Glutamatergic neuron (in vitro differentiated cells): Measurements from ENCODE around the gene KCNH2. TPM values are rescaled to one million over a fixed set of nuclear protein-coding genes. Genes with fewer than 3 reads are reported as not detected.
A peak's percentile ranks its signal among the peaks of the same experiment; 100 is the strongest.

ENCODE experiments used
- DNase-seq: peaks from one replicate; pipeline ENCODE4 v3.0.0; 2022
- H3K27ac Mint-ChIP-seq: one replicate; pipeline ENCODE4 v1.8.0; 2020; ENCODE audit warnings: mild to moderate bottlenecking, mixed read lengths, inconsistent platforms; ENCODE audit not compliant: unreplicated experiment
- H3K27me3 Mint-ChIP-seq: one replicate; pipeline ENCODE4 v1.8.0; 2020; ENCODE audit warnings: mild to moderate bottlenecking, moderate library complexity, mixed read lengths, inconsistent platforms; ENCODE audit not compliant: unreplicated experiment
- H3K36me3 Mint-ChIP-seq: one replicate; pipeline ENCODE4 v1.8.0; 2020; ENCODE audit warnings: mild to moderate bottlenecking, mixed read lengths, inconsistent platforms; ENCODE audit not compliant: unreplicated experiment
- H3K4me1 Mint-ChIP-seq: one replicate; pipeline ENCODE4 v1.8.0; 2020; ENCODE audit warnings: mild to moderate bottlenecking, low read depth, mixed read lengths, inconsistent platforms; ENCODE audit not compliant: unreplicated experiment
- H3K4me3 Mint-ChIP-seq: one replicate; pipeline ENCODE4 v1.8.0; 2020; ENCODE audit warnings: mild to moderate bottlenecking, mixed read lengths, inconsistent platforms; ENCODE audit not compliant: unreplicated experiment
- H3K9me3 Mint-ChIP-seq: one replicate; pipeline ENCODE4 v1.8.0; 2020; ENCODE audit warnings: mild to moderate bottlenecking, moderate library complexity, mixed read lengths, inconsistent platforms; ENCODE audit not compliant: unreplicated experiment
- total RNA-seq: library from RNA; stranded (reverse); fragmentation: NEBNext Ultra II Directional; extraction: Animal tissue kit (Norgen Biotek cat#: 25700); gene quantifications from one replicate; pipeline ENCODE4 v1.2.1, GENCODE V29; 2021; ENCODE audit not compliant: unreplicated experiment
- TF ChIP-seq, protein P1 (sequence below): fragments of 200-600 bp; sonication (generic); IDR thresholded peaks from one replicate; pipeline ENCODE4 v1.5.0; 2021; ENCODE audit not compliant: partially characterized antibody, unreplicated experiment

The KCNH2 gene
- total RNA-seq, 1 donor from 2014 or later: 73.7 TPM

DNA sequence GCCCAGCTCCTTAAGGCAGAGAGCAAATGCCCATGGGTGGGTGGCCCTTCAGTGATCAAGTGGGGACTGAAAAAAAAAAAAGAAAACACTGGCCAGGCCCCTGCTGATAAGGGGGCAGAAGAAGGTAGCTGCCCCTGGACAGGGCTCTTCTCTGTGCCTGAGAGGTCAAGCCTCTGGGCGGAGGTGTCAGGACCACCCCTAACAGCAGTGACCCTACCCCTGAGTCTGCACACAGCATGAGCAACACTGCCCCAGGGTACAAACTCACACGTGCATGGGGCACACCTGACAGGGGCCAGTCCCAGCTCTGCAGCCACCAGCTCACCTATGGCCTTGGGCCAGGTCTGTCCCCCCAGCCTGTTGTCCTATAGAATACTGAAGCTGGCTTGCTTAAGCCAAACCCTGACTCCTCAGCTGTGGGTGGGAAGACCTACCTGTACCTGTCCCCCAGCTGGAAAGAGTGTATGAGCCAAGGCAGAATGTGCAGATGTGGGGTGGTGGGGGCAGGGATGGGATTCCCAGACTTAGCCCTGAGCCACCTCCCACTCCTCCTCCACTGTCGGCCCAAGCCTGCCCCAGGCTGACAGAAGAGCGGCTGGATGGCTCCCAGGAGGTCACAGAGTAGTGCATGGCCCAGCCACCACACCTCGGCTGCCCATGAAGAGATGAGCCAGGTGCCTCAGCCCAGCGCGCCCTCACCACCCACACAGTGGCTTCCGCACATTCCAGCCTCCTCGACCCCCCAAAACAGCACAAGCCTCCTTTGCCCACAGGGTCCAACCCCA is 23.7 kb downstream of the KCNH2 start:
- Mint-ChIP-seq H3K4me3 (no peak overlapping the region), H3K9me3 (peaks cover 7% of the 10 kb centered on the region), H3K36me3 (no peaks in the 10 kb centered on the region), H3K27ac (no peak overlapping the region), H3K27me3 (peaks cover 14% of the 10 kb centered on the region), H3K4me1 (peaks cover 15% of the 10 kb centered on the region)
- DNase-seq: peak; percentile 18
- TF ChIP-seq, protein P1, sequence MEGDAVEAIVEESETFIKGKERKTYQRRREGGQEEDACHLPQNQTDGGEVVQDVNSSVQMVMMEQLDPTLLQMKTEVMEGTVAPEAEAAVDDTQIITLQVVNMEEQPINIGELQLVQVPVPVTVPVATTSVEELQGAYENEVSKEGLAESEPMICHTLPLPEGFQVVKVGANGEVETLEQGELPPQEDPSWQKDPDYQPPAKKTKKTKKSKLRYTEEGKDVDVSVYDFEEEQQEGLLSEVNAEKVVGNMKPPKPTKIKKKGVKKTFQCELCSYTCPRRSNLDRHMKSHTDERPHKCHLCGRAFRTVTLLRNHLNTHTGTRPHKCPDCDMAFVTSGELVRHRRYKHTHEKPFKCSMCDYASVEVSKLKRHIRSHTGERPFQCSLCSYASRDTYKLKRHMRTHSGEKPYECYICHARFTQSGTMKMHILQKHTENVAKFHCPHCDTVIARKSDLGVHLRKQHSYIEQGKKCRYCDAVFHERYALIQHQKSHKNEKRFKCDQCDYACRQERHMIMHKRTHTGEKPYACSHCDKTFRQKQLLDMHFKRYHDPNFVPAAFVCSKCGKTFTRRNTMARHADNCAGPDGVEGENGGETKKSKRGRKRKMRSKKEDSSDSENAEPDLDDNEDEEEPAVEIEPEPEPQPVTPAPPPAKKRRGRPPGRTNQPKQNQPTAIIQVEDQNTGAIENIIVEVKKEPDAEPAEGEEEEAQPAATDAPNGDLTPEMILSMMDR: no peak

DNA sequence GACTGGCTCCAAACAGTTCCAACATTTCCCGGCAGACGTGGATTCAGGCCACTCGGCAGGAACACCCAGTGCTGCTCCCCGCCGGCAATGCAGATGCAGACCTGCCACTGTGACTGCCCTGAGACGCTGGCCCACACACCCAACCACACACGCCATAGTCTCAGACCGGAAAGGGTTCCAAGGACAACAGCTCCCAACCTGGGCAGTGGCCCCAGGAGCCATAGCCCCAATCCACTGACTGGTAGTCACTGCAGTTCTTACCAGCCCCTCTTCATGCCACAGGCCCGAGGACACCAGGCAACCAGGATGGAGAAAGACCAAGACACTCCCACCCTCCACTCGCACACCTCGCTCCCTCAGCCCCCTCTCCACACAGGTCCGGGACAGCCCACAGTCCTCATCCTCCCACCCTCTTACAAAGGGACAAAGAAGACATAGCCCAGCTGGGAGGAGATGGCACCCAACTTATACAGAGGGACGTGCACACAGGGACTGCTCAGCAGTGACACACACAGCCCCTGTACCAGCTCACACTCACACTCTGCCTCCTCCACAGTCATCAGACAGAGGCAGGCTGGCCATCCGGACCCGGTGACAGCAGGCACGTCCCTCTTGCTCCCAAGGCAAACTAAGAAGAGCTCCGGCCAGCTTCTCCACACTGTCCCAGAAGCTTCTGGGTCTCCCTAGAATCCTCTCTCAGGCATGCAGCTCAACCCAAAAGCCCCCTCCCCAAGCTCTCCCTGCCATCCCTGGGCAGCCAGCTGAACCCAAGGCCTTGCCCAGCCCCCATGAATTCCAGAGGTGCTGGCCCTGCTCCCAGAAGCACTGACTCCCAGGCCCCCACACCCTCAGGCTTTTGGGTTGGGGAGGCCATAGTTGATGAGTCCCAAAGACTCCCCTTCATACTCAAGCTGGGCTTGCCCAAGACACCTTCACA is 24.8 kb downstream of the KCNH2 start:
- Mint-ChIP-seq H3K27me3 (peaks cover 10% of the 10 kb centered on the region), H3K36me3 (no peaks in the 10 kb centered on the region), H3K27ac (no peak overlapping the region), H3K9me3 (peaks cover 5% of the 10 kb centered on the region), H3K4me1 (peaks cover 13% of the 10 kb centered on the region), H3K4me3 (no peak overlapping the region)
- TF ChIP-seq, protein P1: no peak
- DNase-seq: peak; percentile 15

- Mint-ChIP-seq H3K27ac (no peak overlapping the region), H3K27me3 (peaks cover 10% of the 10 kb centered on the region), H3K4me1 (peaks cover 13% of the 10 kb centered on the region), H3K9me3 (peaks cover 5% of the 10 kb centered on the region), H3K36me3 (no peaks in the 10 kb centered on the region), H3K4me3 (no peak overlapping the region)
- TF ChIP-seq, protein P1: no peak
- DNase-seq: peak; percentile 7
These were observed 25.6 kb downstream of the KCNH2 start for GRCh38 chr7:150952331-150953050.

GRCh38 chr7:150951521-150951920 is 26.6 kb downstream of the KCNH2 start:
- Mint-ChIP-seq H3K27ac (no peak overlapping the region), H3K9me3 (peaks cover 7% of the 10 kb centered on the region), H3K27me3 (peaks cover 4% of the 10 kb centered on the region), H3K4me1 (peaks cover 8% of the 10 kb centered on the region), H3K4me3 (no peak overlapping the region), H3K36me3 (no peaks in the 10 kb centered on the region)
- TF ChIP-seq, protein P1: no peak
- peak; percentile 12 for DNase-seq
